T-helper 1 cell treated with Interleukin-12 subunit alpha and Interleukin-12 subunit beta and Interleukin-4 antibody, amounts not matched to agents 30 ng/mL and 1 ng/mL, for 36 hours (primary cell): Measurements from ENCODE around the gene SEC16A. TPM values are rescaled to one million over a fixed set of nuclear protein-coding genes. Genes with fewer than 3 reads are reported as not detected.

ENCODE experiments used
- intact Hi-C: fragments of 100-400 bp; cut with micrococcal nuclease; formaldehyde crosslinking; loops from one replicate; pipeline ENCODE4 v1.15.1; 2024
- total RNA-seq: library from RNA; stranded (reverse); gene quantifications from 2 replicates; pipeline ENCODE4 v1.2.3, GENCODE V29; 2022

Gene SEC16A
- total RNA-seq, 1 donor from 2014 or later, result 92.9 TPM

- intact Hi-C loops, result loop anchor here (1.0 to 10.0 kb wide), 6 partner anchors 19 to 498 kb away; partner anchors contain the start of genes CAMSAP1, INPP5E and UBAC1
Observed at GRCh38 chr9:136403915-136404800, 78.7 kb downstream of the SEC16A start.

GRCh38 chr9:136403538-136403914, 79.3 kb downstream of the SEC16A start:
- intact Hi-C loops, result loop anchor here (1.0 to 10.0 kb wide), 5 partner anchors 18 to 499 kb away; partner anchors contain the start of genes CAMSAP1, INPP5E and UBAC1

GRCh38 chr9:136402067-136402466, 80.8 kb downstream of the SEC16A start:
- intact Hi-C loops, result loop anchor here (5.0 to 10.0 kb wide), 3 partner anchors 437 to 500 kb away; partner anchors contain the start of genes CAMSAP1 and UBAC1

- intact Hi-C loops, result loop anchor here (2.0 to 10.0 kb wide), 4 partner anchors 137 to 501 kb away; partner anchors contain the start of genes CAMSAP1 and UBAC1
Observed at GRCh38 chr9:136401173-136401922, 81.5 kb downstream of the SEC16A start.

GRCh38 chr9:136400038-136400834, 82.6 kb downstream of the SEC16A start, which contains the start of gene SNAPC4:
Gene SNAPC4 (minus strand): TSS chr9:136400170. CDS start chr9:136398428, 1,742 bp downstream.
- intact Hi-C loops, result loop anchor here (1.0 to 10.0 kb wide), 10 partner anchors 10 to 502 kb away; partner anchors contain the start of genes CAMSAP1, DNLZ, ENTR1 and PMPCA

GRCh38 chr9:136399176-136400037, 83.4 kb downstream of the SEC16A start:
- intact Hi-C loops, result loop anchor here (1.0 to 10.0 kb wide), 10 partner anchors 11 to 503 kb away; partner anchors contain the start of genes CAMSAP1, DNLZ, ENTR1 and PMPCA

GRCh38 chr9:136398286-136398685, 84.6 kb downstream of the SEC16A start:
- intact Hi-C loops, result no loop called here

GRCh38 chr9:136397643-136398042, 85.2 kb downstream of the SEC16A start:
- intact Hi-C loops, result no loop called here

GRCh38 chr9:136396219-136396515, 86.7 kb downstream of the SEC16A start:
- intact Hi-C loops, result no loop called here

- intact Hi-C loops, result no loop called here
Observed at GRCh38 chr9:136395345-136396218, 87.3 kb downstream of the SEC16A start.

- intact Hi-C loops, result no loop called here
Observed at GRCh38 chr9:136395020-136395340, 87.9 kb downstream of the SEC16A start.

GRCh38 chr9:136394312-136395019, 88.4 kb downstream of the SEC16A start:
- intact Hi-C loops, result no loop called here

- intact Hi-C loops, result no loop called here
Observed at GRCh38 chr9:136393531-136393930, 89.3 kb downstream of the SEC16A start.

- intact Hi-C loops, result no loop called here
Observed at GRCh38 chr9:136392538-136393449, 90.0 kb downstream of the SEC16A start.

GRCh38 chr9:136391737-136392537, 90.9 kb downstream of the SEC16A start:
- intact Hi-C loops, result no loop called here
